ENCODE measurements around the gene IQCK. TPM values are rescaled to one million over a fixed set of nuclear protein-coding genes. Genes with fewer than 3 reads are reported as not detected.

Gene IQCK
- total RNA-seq, 1 donor: 13.4 TPM

DNA sequence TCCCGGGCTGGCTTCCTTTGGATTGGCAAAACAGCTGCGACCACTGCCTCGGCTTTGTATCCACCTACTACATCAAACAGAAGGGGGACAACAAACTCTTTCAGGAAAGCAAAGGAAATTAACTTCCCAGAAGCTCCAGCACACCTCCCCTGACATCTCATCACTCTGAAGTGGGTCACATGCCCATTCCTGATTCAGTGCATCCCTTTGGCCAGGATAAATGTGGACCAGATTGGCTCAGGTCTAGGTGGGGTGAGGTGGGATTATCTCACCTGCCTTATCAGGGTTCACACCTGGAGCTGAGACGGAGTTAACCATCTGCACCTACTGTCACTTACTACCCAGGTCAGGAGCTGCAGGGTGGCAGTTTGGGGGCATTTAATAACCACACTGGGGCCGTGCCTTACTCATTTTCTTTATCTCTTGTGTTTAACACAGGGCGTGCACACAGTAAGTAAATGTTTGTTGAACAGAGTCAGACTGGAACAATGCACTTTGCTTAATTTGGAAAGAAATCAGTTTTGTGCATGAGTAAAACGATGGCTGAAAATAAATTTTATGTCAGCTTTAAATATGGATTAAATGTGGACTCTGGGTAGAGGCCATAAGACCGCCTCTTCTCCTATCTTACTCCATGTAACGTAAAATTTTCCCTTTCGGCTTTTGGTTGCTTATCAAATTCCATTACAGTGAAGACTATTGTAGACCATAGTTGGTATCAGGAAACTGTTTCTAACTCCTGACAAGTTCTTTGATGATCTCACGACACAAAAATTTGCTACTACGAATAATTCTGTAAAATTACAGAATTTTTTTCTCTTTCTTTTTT is 36.0 kb downstream of the IQCK start:
- peak; percentile 46 for DNase-seq (ENCODE audit: low read depth)
- H3K4me3 ChIP-seq (ENCODE audit: low read depth, low read length): no peak overlapping the region
- TF ChIP-seq CTCF (IDR thresholded peaks at IDR 0.05; ENCODE audit: insufficient read depth, low read depth, low read length): no peak

DNA sequence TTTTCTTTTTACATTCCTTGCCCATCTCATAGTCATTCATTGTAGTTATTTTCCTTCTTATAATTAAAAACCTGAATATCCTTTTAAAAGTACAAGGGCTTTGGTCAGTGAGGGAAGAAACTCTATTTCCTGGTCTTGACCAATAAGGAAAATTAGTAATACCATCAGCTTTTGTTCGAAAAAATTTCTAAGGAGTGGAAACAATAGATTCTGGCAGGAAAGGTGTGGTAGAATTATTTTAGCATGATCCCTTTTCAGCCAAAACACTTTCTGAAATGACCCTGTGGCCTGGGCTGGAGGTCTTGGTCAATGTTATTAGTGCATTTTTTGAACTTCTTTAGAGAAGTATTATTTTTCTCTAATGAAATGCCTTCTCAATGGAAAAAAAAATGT is 36.6 kb downstream of the IQCK start:
- DNase-seq (ENCODE audit: low read depth): no peak
- no peak for TF ChIP-seq CTCF (IDR thresholded peaks at IDR 0.05; ENCODE audit: insufficient read depth, low read depth, low read length)
- H3K4me3 ChIP-seq (ENCODE audit: low read depth, low read length): no peak overlapping the region

- TF ChIP-seq CTCF (IDR thresholded peaks at IDR 0.05; ENCODE audit: insufficient read depth, low read depth, low read length): no peak
- no peak for DNase-seq (ENCODE audit: low read depth)
- H3K4me3 ChIP-seq (ENCODE audit: low read depth, low read length): no peak overlapping the region
These were observed 37.2 kb downstream of the IQCK start for GRCh38 chr16:19755268-19755667.

DNA sequence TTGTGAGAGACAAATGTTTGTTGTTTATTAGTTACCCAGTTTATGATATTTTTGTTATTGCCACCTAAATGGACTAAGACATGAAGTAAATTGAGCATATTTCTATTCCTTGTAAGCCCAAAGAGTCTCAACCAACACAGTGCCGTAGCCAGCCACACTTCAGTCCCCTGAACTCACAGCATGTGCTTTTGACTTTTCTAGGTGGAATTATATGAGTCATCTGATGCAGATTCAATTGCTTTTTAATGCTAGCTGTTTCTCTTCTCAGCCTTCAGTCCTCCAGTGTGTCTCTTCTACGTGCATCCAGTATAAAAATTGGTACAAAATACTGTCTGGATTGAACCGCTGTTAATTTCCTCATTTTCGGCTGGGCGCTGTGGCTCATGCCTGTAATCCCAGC is 39.0 kb downstream of the IQCK start:
- no peak overlapping the region for H3K4me3 ChIP-seq (ENCODE audit: low read depth, low read length)
- no peak for TF ChIP-seq CTCF (IDR thresholded peaks at IDR 0.05; ENCODE audit: insufficient read depth, low read depth, low read length)
- DNase-seq (ENCODE audit: low read depth): no peak

DNA sequence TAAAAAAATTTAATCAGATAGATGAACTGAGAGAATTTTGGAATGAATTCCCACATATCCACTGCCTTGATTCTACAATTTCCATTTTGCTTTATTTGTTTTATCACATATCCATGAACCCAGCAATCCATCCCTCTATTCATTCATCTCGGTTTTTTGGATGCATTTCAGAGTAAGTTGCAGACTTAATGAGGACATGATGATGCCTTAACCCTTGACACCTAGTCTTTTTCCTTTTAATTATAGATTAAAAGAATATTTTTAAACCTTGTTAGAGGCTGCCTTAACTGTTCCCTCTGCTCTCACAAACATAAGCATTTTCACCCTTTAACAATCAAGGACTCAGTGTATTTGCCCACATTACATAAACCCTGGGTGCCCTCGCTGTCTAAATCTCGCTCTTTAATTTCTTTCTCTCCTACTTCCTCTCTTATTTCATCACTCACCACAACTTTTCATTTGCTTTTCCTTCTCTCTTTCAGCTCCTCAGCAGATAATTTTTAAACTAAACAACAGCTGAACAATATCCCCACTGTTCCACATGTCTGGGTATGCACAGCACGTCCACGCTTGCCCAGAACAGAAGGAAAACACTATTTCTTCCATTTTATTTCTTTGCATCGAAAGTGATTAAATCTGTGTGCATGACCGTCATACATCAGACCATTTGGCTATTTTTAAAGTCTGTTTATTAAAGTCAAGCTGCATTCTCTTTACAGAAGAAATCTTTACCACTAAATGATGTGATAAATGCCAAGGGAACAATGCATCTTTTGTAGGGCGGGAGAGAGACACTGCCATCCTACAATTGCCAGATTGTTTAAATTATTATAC is 39.9 kb downstream of the IQCK start:
- peak; percentile 23 for DNase-seq (ENCODE audit: low read depth)
- no peak overlapping the region for H3K4me3 ChIP-seq (ENCODE audit: low read depth, low read length)
- no peak for TF ChIP-seq CTCF (IDR thresholded peaks at IDR 0.05; ENCODE audit: insufficient read depth, low read depth, low read length)

GRCh38 chr16:19760356-19761060 is 42.4 kb downstream of the IQCK start:
- no peak for TF ChIP-seq CTCF (IDR thresholded peaks at IDR 0.05; ENCODE audit: insufficient read depth, low read depth, low read length)
- no peak overlapping the region for H3K4me3 ChIP-seq (ENCODE audit: low read depth, low read length)
- DNase-seq (ENCODE audit: low read depth): no peak

All from fibroblast of villous mesenchyme (primary cell).